CD4-positive, alpha-beta T cell (primary cell): ENCODE results near the gene GUSB. TPM values are rescaled to one million over a fixed set of nuclear protein-coding genes. Genes with fewer than 3 reads are reported as not detected.

Source experiments
- ATAC-seq: fragments of 200-7000 bp; cut with Tn5 transposase; one replicate; pipeline ENCODE4 v1.10.0; 2022; ENCODE audit warnings: mild to moderate bottlenecking; ENCODE audit not compliant: poor library complexity
- CTCF ChIA-PET: fragments of 350-600 bp; sonication (Branson Sonifier 250); formaldehyde crosslinking; loops from one replicate; lab custom pipeline; 2021; ENCODE audit warnings: antibody characterized with exemption, inconsistent platforms; lab: Charles Lee
- POLR2A ChIA-PET: fragments of 350-600 bp; sonication (Branson Sonifier 250); formaldehyde crosslinking; loops from one replicate; lab custom pipeline; 2021; ENCODE audit warnings: antibody characterized with exemption, inconsistent platforms; lab: Charles Lee
- DNase-seq, 14 experiments: peaks; one replicate each; pipeline ENCODE4 v3.0.0-alpha.2; 2013 to 2020; ENCODE audit warnings: mixed read lengths in 2 of 14
- H3K27ac ChIP-seq, 2 donors: one replicate each; pipeline versions ENCODE4 v1.5.1 to v1.7.0; 2013; ENCODE audit warnings: low read length in 2 of 2, low read depth in 1 of 2, mild to moderate bottlenecking in 1 of 2
- H3K27me3 ChIP-seq, 2 experiments: 1 replicate in 1 of 2; 2 replicates in 1 of 2; pipeline versions ENCODE4 v1.6.1 to v1.7.0; 2013; ENCODE audit warnings: low read length in 2 of 2, control low read depth in 1 of 2, mild to moderate bottlenecking in 1 of 2, moderate library complexity in 1 of 2; ENCODE audit not compliant: insufficient read depth in 2 of 2, control insufficient read depth in 1 of 2
- H3K36me3 ChIP-seq: one replicate; pipeline ENCODE4 v1.6.1; 2013; ENCODE audit warnings: low read length, control low read depth; ENCODE audit not compliant: insufficient read depth
- H3K4me1 ChIP-seq: one replicate; pipeline ENCODE4 v1.6.1; 2013; ENCODE audit warnings: low read length, control low read depth; ENCODE audit not compliant: insufficient read depth
- H3K4me3 ChIP-seq: one replicate; pipeline ENCODE4 v1.5.1; 2013; ENCODE audit warnings: mild to moderate bottlenecking, low read length, moderate library complexity
- H3K9me3 ChIP-seq, 2 experiments: 1 replicate in 1 of 2; 2 replicates in 1 of 2; pipeline versions ENCODE4 v1.6.1 to v1.7.0; 2013; ENCODE audit warnings: low read length in 2 of 2, mild to moderate bottlenecking in 2 of 2, control low read depth in 1 of 2, moderate library complexity in 1 of 2; ENCODE audit not compliant: control insufficient read depth in 1 of 2, insufficient read depth in 1 of 2
- H3K27ac Mint-ChIP-seq: one replicate; pipeline ENCODE4 v1.8.0; 2020; ENCODE audit warnings: mixed read lengths
- H3K27me3 Mint-ChIP-seq: one replicate; pipeline ENCODE4 v1.8.0; 2021; ENCODE audit warnings: mixed read lengths
- H3K36me3 Mint-ChIP-seq: one replicate; pipeline ENCODE4 v1.8.0; 2021; ENCODE audit warnings: low read depth, mixed read lengths
- H3K4me1 Mint-ChIP-seq: one replicate; pipeline ENCODE4 v1.8.0; 2021; ENCODE audit warnings: low read depth, mixed read lengths
- H3K4me3 Mint-ChIP-seq: one replicate; pipeline ENCODE4 v1.8.0; 2020; ENCODE audit warnings: mild to moderate bottlenecking, mixed read lengths
- H3K9me3 Mint-ChIP-seq: one replicate; pipeline ENCODE4 v1.8.0; 2020; ENCODE audit warnings: mixed read lengths
- CTCF ChIP-seq: fragments of 200-600 bp; IDR thresholded peaks from one replicate; pipeline ENCODE4 v1.8.0; 2022; ENCODE audit warnings: antibody characterized with exemption, mild to moderate bottlenecking
- intact Hi-C, 2 experiments: fragments of 100-400 bp; cut with DNase I in 1 of 2; cut with micrococcal nuclease in 1 of 2; formaldehyde crosslinking; loops; one replicate each; pipeline versions ENCODE4 v1.15.1 to v1.9.0; 2023 to 2025; cut with DNase I, micrococcal nuclease
- total RNA-seq, 174 experiments: library from RNA in 2 of 174; stranded (reverse) in 2 of 174; gene quantifications; one replicate each; pipeline ENCODE4 v1.2.3 and lab custom pipeline; 2021 to 2026

GUSB gene
- total RNA-seq, 2 experiments from 2014 or later, result 42.9 to 49.7 TPM

GRCh38 chr7:65960351-65961074, 21.5 kb downstream of the GUSB start:
- H3K36me3 ChIP-seq, result peaks cover 45% of the 10 kb centered on the region
- CTCF ChIA-PET, result no interaction called here

DNA sequence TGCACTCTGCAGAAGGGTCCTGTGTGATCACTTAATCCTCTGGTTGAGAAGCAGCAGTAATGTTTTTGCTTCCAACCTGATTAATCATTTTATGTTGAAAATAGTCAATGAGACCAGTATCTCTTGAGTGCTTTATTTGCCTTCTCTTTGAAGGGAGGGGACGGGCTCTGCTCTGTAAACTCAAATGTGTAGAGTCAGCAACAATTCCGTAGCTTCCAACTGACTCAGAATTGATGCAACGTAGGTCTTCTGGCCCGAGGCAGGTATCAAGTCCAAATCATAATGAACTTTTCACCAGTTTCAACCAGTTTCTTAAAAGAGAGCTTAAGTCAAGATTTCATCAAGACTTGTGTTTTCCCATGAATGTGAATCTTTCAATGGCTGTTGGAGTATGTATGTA, 26.3 kb downstream of the GUSB start:
- Histone ChIP-seq H3K4me1 (no peaks in the 10 kb centered on the region), H3K27ac (no peak overlapping the region), H3K9me3 (no peaks in the 10 kb centered on the region), H3K27me3 (no peaks in the 10 kb centered on the region), H3K4me3 (no peak overlapping the region), H3K36me3 (peaks cover 19% of the 10 kb centered on the region)
- ChIA-PET POLR2A (no interaction called here), CTCF (no interaction called here)
- Mint-ChIP-seq H3K36me3 (peaks cover 67% of the 10 kb centered on the region), H3K4me1 (no peaks in the 10 kb centered on the region), H3K4me3 (no peak overlapping the region), H3K27ac (no peak overlapping the region), H3K9me3 (no peaks in the 10 kb centered on the region), H3K27me3 (no peaks in the 10 kb centered on the region)
- no peak for ATAC-seq
- intact Hi-C loops, result no loop called here
- TF ChIP-seq CTCF, result no peak
- no peak for DNase-seq

More at GRCh38 chr7:65960351-65961074, 21.5 kb downstream of the GUSB start:
- Histone ChIP-seq H3K4me1 (no peaks in the 10 kb centered on the region), H3K27ac (no peak overlapping the region), H3K9me3 (no peaks in the 10 kb centered on the region), H3K4me3 (no peak overlapping the region), H3K27me3 (no peaks in the 10 kb centered on the region)
- TF ChIP-seq CTCF, result no peak
- Mint-ChIP-seq H3K36me3 (peaks cover 88% of the 10 kb centered on the region), H3K4me3 (no peak overlapping the region), H3K9me3 (no peaks in the 10 kb centered on the region), H3K4me1 (no peaks in the 10 kb centered on the region), H3K27me3 (no peaks in the 10 kb centered on the region), H3K27ac (no peak overlapping the region)
- ATAC-seq (no peak), DNase-seq (no peak)
- intact Hi-C loops, result no loop called here
- POLR2A ChIA-PET, result no interaction called here

GRCh38 chr7:65953890-65954450, 28.0 kb downstream of the GUSB start:
- Mint-ChIP-seq H3K27me3 (no peaks in the 10 kb centered on the region), H3K27ac (no peak overlapping the region), H3K4me1 (no peaks in the 10 kb centered on the region), H3K36me3 (peaks cover 51% of the 10 kb centered on the region), H3K9me3 (no peaks in the 10 kb centered on the region), H3K4me3 (no peak overlapping the region)
- ATAC-seq, result no peak
- intact Hi-C loops, result no loop called here
- no peak overlapping the region for H3K27ac ChIP-seq
- H3K4me3 ChIP-seq, result no peak overlapping the region
- H3K36me3 ChIP-seq, result peaks cover 10% of the 10 kb centered on the region
- no peaks in the 10 kb centered on the region for H3K9me3 ChIP-seq
- ChIA-PET CTCF (no interaction called here), POLR2A (no interaction called here)
- H3K4me1 ChIP-seq, result no peaks in the 10 kb centered on the region
- TF ChIP-seq CTCF, result no peak
- no peak for DNase-seq
- H3K27me3 ChIP-seq, result no peaks in the 10 kb centered on the region
